Transverse colon (tissue), 4 donors: Measurements from ENCODE around the gene FNDC4.

ENCODE experiments used
- EP300 ChIP-seq: sonication (generic); formaldehyde crosslinking; IDR thresholded peaks from one replicate; pipeline ENCODE4 v1.6.1; 2017; ENCODE audit warnings: antibody characterized with exemption, low read depth
- POLR2A ChIP-seq: fragments of 450-650 bp; IDR thresholded peaks from one replicate; pipeline ENCODE4 v1.6.1; 2016; ENCODE audit warnings: antibody characterized with exemption, mild to moderate bottlenecking, moderate library complexity
- POLR2AphosphoS5 ChIP-seq, 3 donors: sonication (generic); formaldehyde crosslinking; IDR thresholded peaks; one replicate each; pipeline ENCODE4 v1.6.1; 2016; ENCODE audit warnings: antibody characterized with exemption in 3 of 3
- TF ChIP-seq, protein P1 (sequence below), 5 experiments: fragments of 200-600 bp in 3 of 5; fragments of 450-650 bp in 2 of 5; sonication (generic) in 3 of 5; IDR thresholded peaks; 1 replicate in 2 of 5; 2 replicates in 3 of 5; pipeline ENCODE4 v1.5.1; 2016 to 2017; ENCODE audit warnings: antibody characterized with exemption in 5 of 5, inconsistent platforms in 3 of 5, mild to moderate bottlenecking in 2 of 5, moderate library complexity in 1 of 5

DNA sequence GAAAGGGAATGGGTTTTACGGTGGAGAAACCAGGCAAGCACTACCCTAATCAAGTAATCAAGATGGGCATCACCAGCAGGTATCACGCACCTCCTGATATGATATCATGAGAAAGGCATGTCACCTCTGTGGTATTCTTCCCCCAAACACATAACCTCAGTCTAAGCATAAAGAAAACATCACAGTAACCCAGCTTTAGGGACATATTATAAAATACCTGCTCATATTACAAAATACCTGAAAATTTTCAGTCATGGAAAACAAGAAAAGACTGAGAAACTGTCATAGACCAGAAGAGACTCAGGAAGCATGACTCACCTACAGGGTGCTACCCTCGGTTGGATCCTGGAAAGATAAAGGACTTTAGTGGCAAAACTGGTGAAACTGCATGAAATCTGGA is 32.2 kb upstream of the FNDC4 start:
- TF ChIP-seq, protein P1, sequence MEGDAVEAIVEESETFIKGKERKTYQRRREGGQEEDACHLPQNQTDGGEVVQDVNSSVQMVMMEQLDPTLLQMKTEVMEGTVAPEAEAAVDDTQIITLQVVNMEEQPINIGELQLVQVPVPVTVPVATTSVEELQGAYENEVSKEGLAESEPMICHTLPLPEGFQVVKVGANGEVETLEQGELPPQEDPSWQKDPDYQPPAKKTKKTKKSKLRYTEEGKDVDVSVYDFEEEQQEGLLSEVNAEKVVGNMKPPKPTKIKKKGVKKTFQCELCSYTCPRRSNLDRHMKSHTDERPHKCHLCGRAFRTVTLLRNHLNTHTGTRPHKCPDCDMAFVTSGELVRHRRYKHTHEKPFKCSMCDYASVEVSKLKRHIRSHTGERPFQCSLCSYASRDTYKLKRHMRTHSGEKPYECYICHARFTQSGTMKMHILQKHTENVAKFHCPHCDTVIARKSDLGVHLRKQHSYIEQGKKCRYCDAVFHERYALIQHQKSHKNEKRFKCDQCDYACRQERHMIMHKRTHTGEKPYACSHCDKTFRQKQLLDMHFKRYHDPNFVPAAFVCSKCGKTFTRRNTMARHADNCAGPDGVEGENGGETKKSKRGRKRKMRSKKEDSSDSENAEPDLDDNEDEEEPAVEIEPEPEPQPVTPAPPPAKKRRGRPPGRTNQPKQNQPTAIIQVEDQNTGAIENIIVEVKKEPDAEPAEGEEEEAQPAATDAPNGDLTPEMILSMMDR (IDR thresholded peaks at IDR 0.05) = no peak
- TF ChIP-seq POLR2A = no peak
- no peak for TF ChIP-seq POLR2AphosphoS5 (IDR thresholded peaks at IDR 0.05)
- no peak for TF ChIP-seq EP300
